NK-92 treated with Interleukin-12 subunit alpha and Interleukin-12 subunit beta, amount 100 ng/mL, for 24 hours (cell line): Measurements from ENCODE around the gene COL27A1.
A peak's percentile ranks its signal among the peaks of the same experiment; 100 is the strongest.

Source experiments
- DNase-seq: peaks from one replicate; lab custom pipeline; 2025; lab: John Stamatoyannopoulos, UW

The COL27A1 gene

GRCh38 chr9:114273461-114273881, 118.1 kb downstream of the COL27A1 start:
- DNase-seq: no peak

GRCh38 chr9:114274217-114274616, 118.9 kb downstream of the COL27A1 start:
- no peak for DNase-seq

DNA sequence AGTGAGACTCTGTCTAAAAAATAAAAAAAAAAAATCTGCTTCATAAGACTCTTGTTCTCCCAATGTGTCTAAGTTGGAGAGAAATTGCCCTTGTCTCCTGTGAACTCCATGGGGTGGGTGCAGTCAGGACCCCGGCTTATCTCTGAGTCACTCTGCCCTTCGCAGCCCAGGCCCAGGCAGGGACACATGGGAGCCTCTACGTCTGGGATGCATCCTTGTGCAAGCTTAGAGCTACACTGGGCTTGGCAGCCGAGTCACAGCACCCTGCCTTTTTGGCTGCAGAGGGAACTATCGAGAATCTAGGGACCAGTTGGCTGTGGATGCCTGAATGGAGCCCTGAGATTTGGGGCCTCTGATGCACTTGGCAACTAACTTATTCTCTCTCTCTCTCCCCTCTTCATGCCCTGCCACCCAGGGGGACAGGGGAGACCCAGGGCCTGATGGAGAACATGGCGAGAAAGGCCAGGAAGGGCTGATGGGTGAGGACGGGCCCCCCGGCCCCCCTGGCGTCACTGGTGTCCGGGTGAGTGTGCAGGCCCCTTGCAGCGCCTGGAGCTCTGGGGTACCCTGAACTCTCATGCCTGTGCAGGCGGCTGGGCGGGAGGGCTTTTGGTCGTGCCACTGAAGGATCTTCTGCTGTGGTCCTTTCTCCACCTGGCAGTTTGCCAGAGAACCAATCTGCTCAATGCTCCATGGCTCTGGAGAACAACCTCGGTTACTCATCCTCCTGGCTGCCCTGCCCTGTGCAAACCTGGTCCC, 120.1 kb downstream of the COL27A1 start:
- DNase-seq: no peak

DNA sequence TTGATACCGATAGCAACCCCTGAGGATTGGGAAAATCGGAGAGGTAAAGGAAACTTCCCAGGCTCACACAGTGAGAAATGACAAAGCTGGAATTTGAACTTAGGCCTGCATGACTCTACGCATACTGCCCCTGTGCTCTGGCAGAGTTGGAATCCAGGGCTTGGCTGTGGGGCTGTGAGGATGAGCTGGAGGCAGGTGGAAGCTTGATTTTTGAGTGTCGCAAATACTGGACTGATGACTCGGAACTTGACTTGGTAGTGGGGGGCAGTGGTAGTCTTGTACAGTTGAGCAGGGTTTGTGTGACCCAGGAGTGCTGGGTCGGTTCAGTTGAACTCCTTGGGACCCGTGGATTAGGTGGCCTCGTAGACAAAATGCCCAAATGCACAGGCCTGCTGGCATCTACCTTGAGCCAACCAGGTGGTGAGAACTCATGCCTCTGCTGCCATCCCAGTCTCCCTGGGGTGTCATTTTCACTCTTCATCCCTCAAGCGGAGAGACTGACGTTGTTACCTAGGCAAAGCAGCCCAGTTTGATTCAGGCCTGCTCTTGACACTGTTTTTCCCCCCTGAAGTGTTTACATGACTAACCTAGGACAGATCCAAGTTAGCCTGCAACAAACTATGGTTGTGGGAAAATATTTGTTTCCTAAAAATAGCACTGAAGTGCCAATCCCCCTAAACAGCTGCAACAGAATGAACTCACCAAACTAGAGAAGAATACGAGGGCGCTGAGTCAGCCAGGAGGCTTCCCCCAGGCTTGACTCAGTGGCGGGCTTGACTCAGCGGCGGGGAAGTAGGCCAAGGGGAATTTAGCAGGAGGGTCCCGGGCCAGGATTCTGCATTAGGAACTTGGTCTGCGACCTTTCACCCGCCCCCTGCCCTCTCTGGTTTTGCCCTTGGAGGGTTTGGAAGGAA, 121.8 kb downstream of the COL27A1 start:
- no peak for DNase-seq

DNA sequence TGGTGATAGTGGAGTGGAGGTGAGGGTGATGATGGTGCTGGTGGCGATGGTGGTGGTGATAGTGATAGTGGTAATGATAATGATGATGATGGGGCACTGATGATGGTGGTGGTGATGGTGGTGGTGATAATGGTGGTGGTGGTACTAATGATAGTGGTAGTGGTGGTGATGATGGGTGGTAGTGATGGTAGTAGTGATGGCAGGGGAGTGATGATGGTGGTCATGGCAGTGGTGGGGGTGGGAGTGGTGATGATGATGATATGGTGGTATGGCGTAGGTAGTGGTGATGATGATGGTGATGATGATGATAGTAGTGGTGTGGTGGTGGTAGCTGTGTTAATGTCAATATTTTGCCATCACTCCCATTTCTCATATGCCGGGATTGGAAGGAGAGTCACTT, 123.0 kb downstream of the COL27A1 start:
- no peak for DNase-seq

DNA sequence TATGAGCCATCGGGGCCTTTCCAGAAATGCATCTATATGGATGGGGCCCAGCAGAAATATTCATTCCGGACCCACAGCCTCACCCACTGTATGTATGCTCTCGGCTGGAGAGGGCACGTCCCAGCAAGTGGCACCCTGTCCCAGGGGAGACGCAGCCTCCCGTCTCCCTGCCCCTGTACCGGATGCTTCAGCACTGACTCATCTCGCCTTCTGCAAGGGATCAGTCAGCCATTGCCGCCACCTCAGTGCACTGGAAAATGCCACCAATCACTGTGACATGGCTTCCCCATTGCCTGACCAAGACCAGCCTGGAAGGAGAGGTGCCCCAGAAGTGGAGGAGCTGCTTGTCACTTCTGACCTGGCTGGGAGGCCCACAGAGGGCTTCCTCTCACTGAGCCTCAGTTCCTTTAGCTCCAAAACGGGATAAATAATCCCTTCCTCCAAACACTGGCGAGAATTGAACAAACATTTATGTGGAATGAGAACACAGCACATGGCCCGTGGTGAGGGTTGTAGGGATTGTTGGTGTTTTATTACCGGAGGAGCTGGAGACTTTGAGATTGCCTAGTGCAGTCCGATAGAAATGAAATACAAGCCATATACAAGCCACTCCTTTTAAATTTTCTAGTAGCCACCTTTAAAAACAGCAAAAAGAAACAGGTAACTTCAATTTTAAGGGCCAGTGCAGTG, 123.7 kb downstream of the COL27A1 start:
- DNase-seq: no peak

GRCh38 chr9:114279693-114280092, 124.4 kb downstream of the COL27A1 start:
- DNase-seq: no peak

DNA sequence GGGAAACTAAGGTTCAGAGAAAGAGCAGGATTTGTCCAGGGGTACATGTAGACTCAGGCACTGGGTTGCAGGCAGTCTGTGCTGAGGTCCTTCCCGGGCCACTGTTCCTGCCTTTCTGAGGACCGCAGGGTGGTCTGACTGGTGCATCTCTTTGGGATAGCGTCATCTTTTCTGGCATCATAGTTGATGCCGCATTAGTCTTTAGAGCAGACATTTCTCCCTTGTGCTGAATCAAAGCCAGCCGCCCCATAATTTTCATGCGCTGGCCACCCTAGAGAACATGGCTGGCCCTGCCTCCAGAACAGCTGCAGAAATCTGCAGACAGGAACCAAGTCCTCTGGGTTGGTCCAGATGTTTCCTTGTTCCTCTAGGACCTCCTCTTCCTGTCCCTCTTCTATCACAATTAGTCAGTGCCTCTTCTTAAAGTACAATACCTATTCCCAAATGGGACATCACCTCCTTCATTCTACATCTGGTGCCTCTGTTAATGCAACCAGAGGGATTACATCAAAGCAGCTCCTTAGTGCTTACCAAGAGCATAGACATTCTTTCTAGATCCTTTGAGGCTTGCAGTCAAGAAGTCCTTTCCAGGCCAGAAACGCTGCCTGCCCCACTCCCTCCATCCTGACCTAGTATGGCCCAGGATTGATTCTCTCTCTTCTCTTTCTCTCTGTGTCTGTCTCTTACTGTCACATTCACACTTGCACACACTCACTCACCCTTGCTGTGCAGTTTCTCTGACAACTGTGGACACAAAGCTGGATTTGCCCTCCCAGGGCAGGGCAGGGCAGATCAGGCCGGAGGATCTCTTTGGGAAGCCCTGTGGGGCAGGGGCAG, 125.5 kb downstream of the COL27A1 start:
- no peak for DNase-seq

GRCh38 chr9:114281473-114282103, 126.3 kb downstream of the COL27A1 start:
- DNase-seq: no peak

DNA sequence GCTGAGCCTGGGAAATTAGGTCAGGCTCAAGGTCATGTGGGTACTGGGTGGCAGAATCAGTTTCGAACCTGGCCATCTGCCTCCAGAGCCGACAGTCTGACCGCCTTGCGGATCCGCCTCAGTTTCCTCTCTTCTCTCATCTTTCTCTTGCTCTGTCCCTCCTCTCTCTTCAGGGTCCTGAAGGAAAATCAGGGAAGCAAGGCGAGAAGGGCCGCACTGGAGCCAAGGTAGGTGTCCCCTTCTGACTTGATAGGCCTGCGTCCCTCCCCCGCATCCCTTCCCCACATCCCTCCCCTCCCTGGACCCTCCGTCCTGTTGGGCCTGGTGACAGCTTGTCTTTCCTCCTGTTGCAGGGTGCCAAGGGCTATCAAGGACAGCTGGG, 126.8 kb downstream of the COL27A1 start:
- DNase-seq: no peak

DNA sequence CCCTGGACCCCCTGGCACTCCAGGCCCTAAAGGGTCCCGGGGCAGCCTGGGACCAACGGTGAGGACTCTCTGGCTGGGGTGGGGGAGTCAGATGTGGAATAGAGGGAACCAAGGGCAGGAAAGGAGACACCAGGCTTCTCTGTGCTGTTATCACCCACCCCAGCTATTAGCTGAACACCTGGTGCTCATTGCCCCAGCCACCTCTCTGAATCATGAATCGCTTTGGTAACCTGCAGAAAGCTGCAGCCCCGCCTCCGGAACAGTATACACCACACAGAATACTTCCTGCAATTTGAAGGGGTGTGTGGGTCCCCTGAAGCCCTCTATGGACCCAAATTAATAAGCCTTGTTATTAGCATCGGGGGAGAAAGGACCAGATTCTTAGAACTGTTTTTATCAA, 127.2 kb downstream of the COL27A1 start:
- no peak for DNase-seq

DNA sequence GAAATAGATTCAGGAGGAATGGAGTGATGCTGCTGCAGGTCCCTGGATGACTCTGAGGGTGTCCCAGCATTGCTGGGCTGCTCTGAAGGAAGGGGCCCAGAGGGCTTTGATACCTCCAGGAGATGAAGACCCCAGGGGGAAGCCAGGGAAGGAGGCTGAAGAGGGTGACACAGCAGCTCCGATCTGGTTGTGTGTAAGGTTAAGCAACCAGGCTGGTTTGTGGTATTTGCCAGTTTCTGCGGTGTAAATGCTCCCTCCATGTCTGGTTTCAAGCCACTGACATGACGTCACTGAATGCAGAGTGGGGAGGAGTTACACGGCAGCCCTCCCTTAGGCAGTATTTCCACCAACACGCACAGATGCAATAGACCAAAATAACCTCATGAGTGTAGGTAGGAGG, 127.6 kb downstream of the COL27A1 start:
- peak; percentile 51 for DNase-seq

- no peak for DNase-seq
Observed at GRCh38 chr9:114283551-114284111, 128.3 kb downstream of the COL27A1 start.

DNA sequence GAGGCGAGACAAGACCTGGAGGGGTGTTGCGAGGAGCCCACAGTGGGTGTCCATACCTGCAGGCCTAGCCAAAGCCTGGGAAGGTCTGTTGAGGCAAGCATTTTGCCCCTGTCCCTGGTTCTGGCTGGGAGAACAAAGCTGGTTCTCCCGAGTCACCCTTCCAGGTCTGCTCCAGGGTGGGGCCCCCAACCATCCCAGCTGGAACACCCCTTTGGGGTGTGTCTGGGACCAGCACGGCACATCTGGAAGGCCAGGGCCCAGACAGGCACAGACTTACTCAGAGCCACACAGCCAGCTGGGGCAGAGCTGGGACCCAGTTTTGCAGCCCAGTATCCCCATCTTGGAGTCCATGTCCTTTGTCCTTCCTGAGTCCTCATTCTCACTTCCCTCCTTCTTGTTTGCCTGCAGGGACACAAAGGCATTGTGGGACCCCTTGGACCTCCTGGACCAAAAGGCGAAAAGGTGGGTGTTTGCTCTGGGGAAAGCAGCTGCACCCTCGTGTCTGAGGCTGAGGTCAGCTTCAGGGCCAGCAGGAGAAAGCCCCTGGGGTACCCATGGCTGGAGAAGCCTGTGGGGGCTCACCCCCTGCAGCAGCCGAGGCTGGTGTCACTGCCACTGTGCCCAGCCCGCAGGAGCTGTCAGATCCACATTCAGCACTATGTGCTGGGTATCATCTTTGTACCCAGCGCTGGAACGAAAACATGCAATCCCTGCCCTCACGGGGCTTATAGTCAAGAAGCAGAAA, 129.2 kb downstream of the COL27A1 start:
- no peak for DNase-seq

GRCh38 chr9:114285166-114285867, 130.0 kb downstream of the COL27A1 start:
- DNase-seq: no peak

DNA sequence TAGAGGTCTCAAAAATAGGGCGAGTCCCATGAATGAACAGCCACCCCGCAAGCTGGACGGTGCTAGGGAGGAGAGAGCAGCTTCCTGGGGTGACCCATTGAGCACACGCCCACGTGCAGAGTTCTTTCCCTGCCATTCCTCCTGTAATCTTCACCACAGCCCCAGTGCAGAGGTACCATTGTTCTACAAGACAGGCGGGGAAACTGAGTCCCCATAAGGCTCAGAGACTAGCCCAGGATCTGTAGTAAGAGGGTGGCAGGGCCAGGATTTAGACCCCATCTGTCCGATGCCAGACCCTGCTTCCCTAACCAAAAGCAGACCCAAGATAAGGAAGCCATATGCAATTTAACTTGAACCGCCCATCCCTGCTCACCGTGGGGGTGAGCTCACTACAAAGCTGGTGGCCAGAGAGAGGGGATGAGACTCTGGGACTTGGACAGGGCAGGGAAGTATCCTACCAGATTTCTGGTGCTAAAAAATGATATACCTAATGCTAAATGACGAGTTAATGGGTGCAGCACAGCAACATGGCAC, 130.9 kb downstream of the COL27A1 start:
- no peak for DNase-seq

DNA sequence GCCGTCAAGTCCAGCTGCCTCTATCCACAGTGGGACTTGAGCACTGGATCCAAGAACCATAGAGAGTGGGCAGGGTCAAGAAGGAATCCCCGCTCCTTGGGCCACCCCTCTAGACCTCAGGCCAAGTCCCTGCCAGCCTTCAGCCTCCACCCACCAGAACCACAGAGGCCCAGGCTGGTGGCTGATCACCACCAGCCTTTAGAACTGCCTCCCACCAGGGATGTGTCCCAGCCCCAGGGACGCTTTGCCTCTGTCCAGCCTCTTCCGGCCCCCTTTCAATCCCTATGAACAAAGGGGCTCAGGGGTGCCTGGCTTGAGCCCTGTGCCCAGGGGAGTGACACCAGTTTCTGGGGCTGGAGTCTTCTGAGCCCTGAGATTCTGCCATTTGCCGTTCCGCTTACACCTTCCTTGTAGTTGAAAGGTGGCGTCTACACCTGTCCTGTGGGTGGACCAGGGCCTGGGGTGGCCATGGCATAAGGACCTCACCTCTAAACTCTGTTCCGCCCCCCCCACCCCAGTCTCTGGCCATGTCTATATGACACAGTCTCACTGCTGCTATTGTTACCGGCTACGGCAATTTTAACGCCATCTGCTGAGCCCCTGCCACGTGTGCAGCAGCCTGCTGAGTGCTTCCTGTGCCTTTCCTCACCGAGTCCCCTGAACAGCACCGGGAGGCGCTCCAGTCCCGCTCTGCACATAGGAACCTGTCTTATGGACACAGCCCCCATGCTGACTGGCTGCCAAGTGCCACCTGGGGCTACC, 131.8 kb downstream of the COL27A1 start:
- no peak for DNase-seq

GRCh38 chr9:114287763-114288192, 132.4 kb downstream of the COL27A1 start:
- DNase-seq: no peak
